Endothelial cell of umbilical vein (primary cell): ENCODE data around the gene NTRK2. TPM values are rescaled to one million over a fixed set of nuclear protein-coding genes. Genes with fewer than 3 reads are reported as not detected.

Experiments
- BruUV-seq: library from RNA; stranded (reverse); fragments of 400-500 nt; replicated peaks from 2 replicates; lab custom pipeline; 2021; lab: Mats Ljungman, UMichigan
- CTCF ChIA-PET: fragments of 300-600, 350-600 bp; sonication (Branson Sonifier 250); formaldehyde crosslinking; loops from one replicate; lab custom pipeline; 2021; ENCODE audit warnings: antibody characterized with exemption, inconsistent platforms; lab: Charles Lee
- POLR2A ChIA-PET: fragments of 300-600, 350-600 bp; sonication (Branson Sonifier 250); formaldehyde crosslinking; loops from one replicate; lab custom pipeline; 2021; ENCODE audit warnings: antibody characterized with exemption, inconsistent platforms; lab: Charles Lee
- DNase-seq: peaks from one replicate; pipeline ENCODE4 v3.0.0-alpha.2; 2011; ENCODE audit warnings: low read depth, low spot score
- FAIRE-seq: peaks from 2 replicates; lab custom pipeline; 2011; peaks lifted over from hg19 to GRCh38; lab: Jason Lieb, UNC
- H2AFZ ChIP-seq: 2 replicates; pipeline ENCODE4 v1.6.0; 2012; ENCODE audit warnings: low read depth, low read length, control low read depth, inconsistent platforms
- H3K27ac ChIP-seq: 2 replicates; pipeline ENCODE4 v1.5.1; 2011; ENCODE audit warnings: low read depth, mild to moderate bottlenecking, control low read depth, low read length, moderate library complexity; ENCODE audit not compliant: insufficient read depth
- H3K27me3 ChIP-seq, 2 experiments: 2 replicates each; pipeline versions ENCODE4 v1.6.0 to v1.6.1; 2011; ENCODE audit warnings: low read length in 2 of 2, mixed read lengths in 1 of 2; ENCODE audit not compliant: control insufficient read depth in 2 of 2, insufficient read depth in 2 of 2
- H3K36me3 ChIP-seq, 2 experiments: 2 replicates in 1 of 2; 3 replicates in 1 of 2; pipeline ENCODE4 v1.5.1; 2011; ENCODE audit warnings: low read length in 2 of 2, mild to moderate bottlenecking in 1 of 2, moderate library complexity in 1 of 2; ENCODE audit not compliant: control insufficient read depth in 2 of 2, insufficient read depth in 2 of 2; ENCODE audit errors: extremely low read depth in 1 of 2
- H3K4me1 ChIP-seq: 3 replicates; pipeline ENCODE4 v1.5.1; 2011; ENCODE audit warnings: mild to moderate bottlenecking, low read length; ENCODE audit not compliant: control insufficient read depth, insufficient read depth; ENCODE audit errors: extremely low read depth
- H3K4me2 ChIP-seq: 2 replicates; pipeline ENCODE4 v1.6.1; 2011; ENCODE audit warnings: low read length, control low read depth, mixed read lengths; ENCODE audit not compliant: insufficient read depth
- H3K4me3 ChIP-seq, 3 experiments: fragments of 200-600 bp in 1 of 3; sonication (generic), shearing (Covaris generic) in 1 of 3; replicated peaks in 1 of 3; 2 replicates each; pipeline ENCODE4 v1.5.1; 2011 to 2016; ENCODE audit warnings: control low read depth in 3 of 3, low read length in 3 of 3, mild to moderate bottlenecking in 2 of 3, inconsistent platforms in 1 of 3, low read depth in 1 of 3, moderate library complexity in 1 of 3; ENCODE audit not compliant: insufficient read depth in 1 of 3
- H3K79me2 ChIP-seq: 2 replicates; pipeline ENCODE4 v1.6.0; 2012; ENCODE audit warnings: low read length, inconsistent platforms; ENCODE audit not compliant: control insufficient read depth, insufficient read depth
- H3K9ac ChIP-seq: replicated peaks from 2 replicates; pipeline ENCODE3; 2011; ENCODE audit warnings: low read length, control low read depth; ENCODE audit not compliant: insufficient read depth; ENCODE audit errors: extremely low read depth
- H3K9me1 ChIP-seq: replicated peaks from 3 replicates; pipeline ENCODE4 v1.6.0; 2011; ENCODE audit warnings: mild to moderate bottlenecking, low read length; ENCODE audit not compliant: control insufficient read depth, insufficient read depth; ENCODE audit errors: extremely low read depth
- H3K9me3 ChIP-seq: replicated peaks from 2 replicates; pipeline ENCODE4 v1.5.1; 2012; ENCODE audit warnings: low read length, inconsistent platforms; ENCODE audit not compliant: control insufficient read depth, insufficient read depth
- H4K20me1 ChIP-seq: replicated peaks from 2 replicates; pipeline ENCODE3; 2011; ENCODE audit warnings: mild to moderate bottlenecking, low read length; ENCODE audit not compliant: control insufficient read depth, insufficient read depth; ENCODE audit errors: extremely low read depth
- EZH2 ChIP-seq: IDR thresholded peaks from 2 replicates; pipeline ENCODE4 v1.6.1; 2012; ENCODE audit warnings: borderline replicate concordance, low read depth, mild to moderate bottlenecking, moderate library complexity, low read length, inconsistent platforms; ENCODE audit not compliant: severe bottlenecking
- FOS ChIP-seq: IDR thresholded peaks from 2 replicates; pipeline ENCODE4 v1.6.1; 2011; ENCODE audit warnings: mild to moderate bottlenecking, low read length, moderate library complexity, borderline replicate concordance; ENCODE audit not compliant: insufficient read depth
- GATA2 ChIP-seq: IDR thresholded peaks from 2 replicates; pipeline ENCODE4 v1.7.0; 2011; ENCODE audit warnings: low read depth, mild to moderate bottlenecking, moderate library complexity, mixed read lengths, low read length; ENCODE audit not compliant: insufficient read length, insufficient read depth
- JUN ChIP-seq: IDR thresholded peaks from 2 replicates; pipeline ENCODE4 v1.6.1; 2011; ENCODE audit warnings: borderline replicate concordance, low read depth; ENCODE audit not compliant: insufficient read length, insufficient read depth
- MYC ChIP-seq: IDR thresholded peaks from one replicate; pipeline ENCODE4 v1.6.1; 2011; ENCODE audit warnings: mild to moderate bottlenecking, low read depth, low read length
- POLR2A ChIP-seq: IDR thresholded peaks from 2 replicates; pipeline ENCODE4 v1.6.1; 2012; ENCODE audit warnings: low read depth, mild to moderate bottlenecking, control low read depth, low read length
- POLR2AphosphoS5 ChIP-seq: IDR thresholded peaks from 2 replicates; pipeline ENCODE4 v1.6.1; 2012; ENCODE audit warnings: low read depth, mild to moderate bottlenecking, control low read depth, low read length, moderate library complexity; ENCODE audit not compliant: insufficient read depth
- dilution Hi-C: fragments of 300-500 bp; cut with MboI; formaldehyde crosslinking; loops from one replicate; pipeline ENCODE4 v1.15.0; 2019; ENCODE audit warnings: low sequenced_read_pairs; ENCODE audit not compliant: extremely low pct_ligation_motif_present
- intact Hi-C: fragments of 100-400 bp; cut with micrococcal nuclease; formaldehyde crosslinking; loops from one replicate; pipeline ENCODE4 v1.10.0; 2022
- polyA plus RNA-seq, 4 experiments: library from polyadenylated mRNA; depleted of rRNA in 3 of 4; stranded (reverse) in 3 of 4; unstranded in 1 of 4; fragments of >200 nt; gene quantifications; 2 replicates each; pipeline versions ENCODE4 v1.2.1 to v1.2.3, GENCODE V29; 2011 to 2012; ENCODE audit warnings: missing spikeins in 1 of 4
- total RNA-seq: library from RNA; stranded (reverse); gene quantifications from 2 replicates; pipeline ENCODE4 v1.2.3, GENCODE V29; 2021
- TF ChIP-seq, protein P1 (sequence below), 2 donors: IDR thresholded peaks; 1 replicate in 1 of 2; 2 replicates in 1 of 2; pipeline ENCODE4 v1.5.1; 2011; ENCODE audit warnings: low read length in 2 of 2, mild to moderate bottlenecking in 2 of 2, moderate library complexity in 2 of 2, control low read depth in 1 of 2, inconsistent platforms in 1 of 2, low read depth in 1 of 2; ENCODE audit not compliant: insufficient read depth in 1 of 2; ENCODE audit errors: extremely low read depth in 1 of 2
- TF ChIP-seq, protein P2 (sequence below): IDR thresholded peaks from 2 replicates; pipeline ENCODE4 v1.6.1; 2011; ENCODE audit not compliant: insufficient read depth, insufficient read length

Gene NTRK2
- total and polyA plus RNA-seq, 2 donors (not counting 3 experiments of a cell fraction or from before 2014, with no cell fraction given) = 0.01 to 0.13 TPM

GRCh38 chr9:84845956-84846900 lies 176.7 kb downstream of the NTRK2 start:
- FAIRE-seq = no peak
- TF ChIP-seq GATA2 (no peak), EZH2 (no peak), POLR2AphosphoS5 (no peak), FOS (no peak), JUN (no peak), MYC (no peak), POLR2A (no peak)
- TF ChIP-seq, protein P1, sequence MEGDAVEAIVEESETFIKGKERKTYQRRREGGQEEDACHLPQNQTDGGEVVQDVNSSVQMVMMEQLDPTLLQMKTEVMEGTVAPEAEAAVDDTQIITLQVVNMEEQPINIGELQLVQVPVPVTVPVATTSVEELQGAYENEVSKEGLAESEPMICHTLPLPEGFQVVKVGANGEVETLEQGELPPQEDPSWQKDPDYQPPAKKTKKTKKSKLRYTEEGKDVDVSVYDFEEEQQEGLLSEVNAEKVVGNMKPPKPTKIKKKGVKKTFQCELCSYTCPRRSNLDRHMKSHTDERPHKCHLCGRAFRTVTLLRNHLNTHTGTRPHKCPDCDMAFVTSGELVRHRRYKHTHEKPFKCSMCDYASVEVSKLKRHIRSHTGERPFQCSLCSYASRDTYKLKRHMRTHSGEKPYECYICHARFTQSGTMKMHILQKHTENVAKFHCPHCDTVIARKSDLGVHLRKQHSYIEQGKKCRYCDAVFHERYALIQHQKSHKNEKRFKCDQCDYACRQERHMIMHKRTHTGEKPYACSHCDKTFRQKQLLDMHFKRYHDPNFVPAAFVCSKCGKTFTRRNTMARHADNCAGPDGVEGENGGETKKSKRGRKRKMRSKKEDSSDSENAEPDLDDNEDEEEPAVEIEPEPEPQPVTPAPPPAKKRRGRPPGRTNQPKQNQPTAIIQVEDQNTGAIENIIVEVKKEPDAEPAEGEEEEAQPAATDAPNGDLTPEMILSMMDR (IDR thresholded peaks at IDR 0.05; ENCODE audit: extremely low read depth in 1 of 2, insufficient read depth in 1 of 2, low read depth in 1 of 2, low read length in 2 of 2) = no peak
- TF ChIP-seq, protein P2, sequence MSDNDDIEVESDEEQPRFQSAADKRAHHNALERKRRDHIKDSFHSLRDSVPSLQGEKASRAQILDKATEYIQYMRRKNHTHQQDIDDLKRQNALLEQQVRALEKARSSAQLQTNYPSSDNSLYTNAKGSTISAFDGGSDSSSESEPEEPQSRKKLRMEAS = no peak

More at GRCh38 chr9:84845956-84846900, 176.7 kb downstream of the NTRK2 start:
- H3K27ac ChIP-seq = no peak overlapping the region
- no peak overlapping the region for H3K4me3 ChIP-seq
- no TSS peak for BruUV-seq
- intact Hi-C loops (no loop called here), dilution Hi-C loops (no loop called here)
- peaks cover 0 to 2% of the 10 kb centered on the region in 2 experiments for H3K27me3 ChIP-seq
- H3K9me3 ChIP-seq = no peaks in the 10 kb centered on the region
- no peak overlapping the region for H3K4me2 ChIP-seq
- no peak overlapping the region for H2AFZ ChIP-seq
- CTCF ChIA-PET = interaction anchor here (1.0 to 1.4 kb wide), 2 partner anchors 8 to 9 kb away, joined by 3 to 4 read pairs; no protein-coding TSS in a partner anchor
- H3K4me1 ChIP-seq = peaks cover 5% of the 10 kb centered on the region
- POLR2A ChIA-PET = no interaction called here
- no peaks in the 10 kb centered on the region for H3K79me2 ChIP-seq
- no peaks in the 10 kb centered on the region for H3K36me3 ChIP-seq
- no peak for DNase-seq
- no peaks in the 10 kb centered on the region for H4K20me1 ChIP-seq
- H3K9me1 ChIP-seq = no peaks in the 10 kb centered on the region
- no peak overlapping the region for H3K9ac ChIP-seq
